Prostate gland (tissue), 2 donors: ENCODE data around the gene MRPL47. TPM values are rescaled to one million over a fixed set of nuclear protein-coding genes. Genes with fewer than 3 reads are reported as not detected.
A peak's percentile ranks its signal among the peaks of the same experiment; 100 is the strongest.

Experiments
- DNase-seq: peaks from one replicate; pipeline ENCODE4 v3.0.0-alpha.2; 2019; ENCODE audit warnings: low spot score
- H3K27ac ChIP-seq, 2 donors: fragments of 200-600 bp; sonication (generic); 2 replicates each; pipeline ENCODE4 v1.5.1; 2017 to 2019
- H3K27me3 ChIP-seq: fragments of 200-600 bp; sonication (generic); replicated peaks from 2 replicates; pipeline ENCODE4 v1.5.1; 2019; ENCODE audit not compliant: insufficient read depth
- H3K36me3 ChIP-seq, 2 donors: fragments of 200-600 bp; sonication (generic); 1 replicate in 1 of 2; 2 replicates in 1 of 2; pipeline versions ENCODE4 v1.5.1 to v1.8.1; 2017 to 2019
- H3K4me1 ChIP-seq: fragments of 200-600 bp; sonication (generic); replicated peaks from 2 replicates; pipeline ENCODE4 v1.5.1; 2019
- H3K4me3 ChIP-seq, 2 donors: fragments of 200-600 bp; sonication (generic); 2 replicates each; pipeline ENCODE4 v1.5.1; 2017 to 2019
- H3K9me3 ChIP-seq: fragments of 200-600 bp; sonication (generic); 2 replicates; pipeline ENCODE4 v1.5.1; 2017
- POLR2A ChIP-seq: fragments of 450-650 bp; IDR thresholded peaks from one replicate; pipeline ENCODE4 v1.6.1; 2016; ENCODE audit warnings: antibody characterized with exemption, mild to moderate bottlenecking
- POLR2AphosphoS5 ChIP-seq: sonication (generic); formaldehyde crosslinking; IDR thresholded peaks from one replicate; pipeline ENCODE4 v1.6.1; 2017; ENCODE audit warnings: antibody characterized with exemption
- WGBS: methylation state at CpG from one replicate; pipeline ENCODE4 v1.1.5; 2018; 5-methylcytosine and 5-hydroxymethylcytosine counted together
- intact Hi-C: fragments of 100-400 bp; cut with DNase I; formaldehyde crosslinking; loops from one replicate; pipeline ENCODE4 v1.14.2; 2022
- total RNA-seq, 2 donors: library from RNA; depleted of rRNA; stranded (reverse); fragments of >200 nt; gene quantifications; one replicate each; pipeline ENCODE4 v1.1.0, GENCODE V29; 2016
- TF ChIP-seq, protein P1 (sequence below), 4 experiments: fragments of 200-600 bp in 2 of 4; fragments of 450-650 bp in 2 of 4; sonication (generic) in 2 of 4; IDR thresholded peaks; 1 replicate in 3 of 4; 2 replicates in 1 of 4; pipeline ENCODE4 v1.5.1; 2016 to 2019; ENCODE audit warnings: antibody characterized with exemption in 4 of 4, mild to moderate bottlenecking in 2 of 4, moderate library complexity in 2 of 4

The MRPL47 gene
- total RNA-seq, 2 donors from 2014 or later: 19.8 to 40.2 TPM

DNA sequence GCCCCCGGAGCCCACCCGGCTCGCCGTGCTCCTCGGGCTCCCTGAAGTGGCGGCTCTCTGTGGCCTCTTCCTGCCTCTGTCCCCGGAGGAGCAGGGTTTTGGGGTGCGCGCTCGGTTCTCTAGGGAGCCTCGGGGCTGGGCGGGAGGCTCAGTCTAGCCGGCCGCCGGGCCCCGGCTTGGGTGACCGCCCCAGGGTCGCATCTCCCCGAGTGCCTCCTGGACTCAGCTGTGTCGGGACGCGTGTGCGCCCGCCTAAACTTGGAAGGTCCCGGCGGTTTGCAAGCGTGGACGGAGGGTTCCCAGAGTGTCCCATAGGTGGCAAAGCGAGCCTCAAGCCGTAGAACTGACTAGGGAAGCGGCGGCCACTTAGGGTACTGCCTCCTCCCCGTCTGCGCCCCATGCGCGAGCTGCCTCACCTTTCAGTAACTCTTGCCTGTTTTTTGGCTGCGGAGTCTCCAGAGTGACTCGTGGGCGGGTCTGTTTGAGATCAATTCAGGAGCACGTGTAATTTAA lies 41.1 kb downstream of the MRPL47 start:
- Histone ChIP-seq H3K9me3 (no peaks in the 10 kb centered on the region), H3K27ac (peak overlapping the region; percentile 82 to 89), H3K27me3 (no peaks in the 10 kb centered on the region), H3K4me1 (no peaks in the 10 kb centered on the region), H3K36me3 (no peaks in the 10 kb centered on the region), H3K4me3 (peak overlapping the region; percentile 71 to 87)
- DNase-seq: peak; percentile 43
- no peak for TF ChIP-seq POLR2A
- TF ChIP-seq, protein P1, sequence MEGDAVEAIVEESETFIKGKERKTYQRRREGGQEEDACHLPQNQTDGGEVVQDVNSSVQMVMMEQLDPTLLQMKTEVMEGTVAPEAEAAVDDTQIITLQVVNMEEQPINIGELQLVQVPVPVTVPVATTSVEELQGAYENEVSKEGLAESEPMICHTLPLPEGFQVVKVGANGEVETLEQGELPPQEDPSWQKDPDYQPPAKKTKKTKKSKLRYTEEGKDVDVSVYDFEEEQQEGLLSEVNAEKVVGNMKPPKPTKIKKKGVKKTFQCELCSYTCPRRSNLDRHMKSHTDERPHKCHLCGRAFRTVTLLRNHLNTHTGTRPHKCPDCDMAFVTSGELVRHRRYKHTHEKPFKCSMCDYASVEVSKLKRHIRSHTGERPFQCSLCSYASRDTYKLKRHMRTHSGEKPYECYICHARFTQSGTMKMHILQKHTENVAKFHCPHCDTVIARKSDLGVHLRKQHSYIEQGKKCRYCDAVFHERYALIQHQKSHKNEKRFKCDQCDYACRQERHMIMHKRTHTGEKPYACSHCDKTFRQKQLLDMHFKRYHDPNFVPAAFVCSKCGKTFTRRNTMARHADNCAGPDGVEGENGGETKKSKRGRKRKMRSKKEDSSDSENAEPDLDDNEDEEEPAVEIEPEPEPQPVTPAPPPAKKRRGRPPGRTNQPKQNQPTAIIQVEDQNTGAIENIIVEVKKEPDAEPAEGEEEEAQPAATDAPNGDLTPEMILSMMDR (IDR thresholded peaks at IDR 0.05): peak in 2 of 4 experiments; percentile 37 to 65
- 1% methylated on average over 29 of the region's 40 CpGs for WGBS
- intact Hi-C loops: loop anchor here (5.0 kb wide), 2 partner anchors 44 to 241 kb away; partner anchors contain the start of gene ZNF639

DNA sequence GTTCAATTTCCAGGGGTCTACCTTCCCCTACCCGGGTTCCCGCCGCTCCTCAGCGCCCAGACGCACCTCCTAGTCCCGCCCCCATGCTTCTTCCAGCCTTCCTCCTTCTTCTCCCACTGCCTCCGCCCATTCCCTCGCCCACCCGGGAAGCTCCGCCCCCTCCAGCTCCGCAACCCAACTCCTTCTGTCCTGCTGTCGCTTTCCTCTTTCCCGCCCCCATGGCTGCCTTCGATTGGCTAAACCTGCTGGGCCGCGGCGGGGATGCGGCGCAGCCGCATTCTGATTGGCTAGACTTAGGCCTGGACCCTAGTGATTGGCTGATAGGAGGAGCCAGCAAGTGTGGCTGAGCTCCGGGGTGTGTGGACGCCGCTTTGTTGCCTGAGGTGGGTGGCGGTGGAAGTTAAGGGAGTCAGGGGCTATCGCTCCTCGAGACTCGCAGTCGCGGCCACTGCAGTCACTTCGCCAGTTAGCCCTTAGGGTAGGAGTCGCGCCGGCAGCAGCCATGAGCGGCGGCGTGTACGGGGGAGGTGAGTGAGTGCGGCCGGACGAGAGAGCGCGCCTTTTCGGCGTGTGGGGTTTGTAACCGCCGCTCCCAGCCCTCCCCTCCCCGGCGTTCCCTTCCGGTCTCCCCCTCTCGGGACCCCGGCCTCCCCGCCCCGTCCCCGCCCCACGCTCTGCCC lies 41.7 kb downstream of the MRPL47 start, which contains the start of gene ACTL6A:
TSS of gene ACTL6A (plus strand) at position 336 of the 680 bp plus-strand sequence. CDS start at position 503, 167 bp downstream.
- TF ChIP-seq POLR2A: peak; percentile 46
- TF ChIP-seq, protein P1 (IDR thresholded peaks at IDR 0.05): no peak
- peak; percentile 94 for TF ChIP-seq POLR2AphosphoS5
- 2% methylated on average over 54 of the region's 55 CpGs for WGBS

DNA sequence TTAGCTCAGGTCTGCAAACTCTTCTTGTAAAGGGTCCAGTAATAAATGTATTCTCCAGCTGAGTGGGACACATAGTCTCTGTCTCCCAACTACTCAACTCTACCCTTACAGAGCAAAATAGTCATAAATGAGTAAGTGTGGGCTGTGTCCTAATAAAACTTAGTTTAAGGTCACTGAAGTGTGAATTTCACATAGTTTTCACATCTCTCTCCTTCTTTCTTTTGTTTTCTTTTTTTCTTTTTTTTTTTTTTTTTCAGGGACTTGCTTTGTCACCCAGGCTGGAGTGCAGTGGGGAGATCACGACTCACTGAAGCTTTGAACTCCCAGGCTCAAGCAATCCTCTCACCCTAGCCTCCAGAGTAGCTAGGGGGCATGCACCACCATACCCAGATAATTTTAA lies 43.6 kb downstream of the MRPL47 start:
- no peaks in the 10 kb centered on the region for H3K9me3 ChIP-seq
- no peaks in the 10 kb centered on the region for H3K27me3 ChIP-seq
- intact Hi-C loops: loop anchor here (5.0 kb wide), 2 partner anchors 47 to 238 kb away; partner anchors contain the start of gene ZNF639
- WGBS: 85% methylated on average over 1 of the region's 1 CpG
- H3K4me3 ChIP-seq: no peak overlapping the region
- no peak for TF ChIP-seq POLR2AphosphoS5
- TF ChIP-seq, protein P1 (IDR thresholded peaks at IDR 0.05): no peak
- no peak for TF ChIP-seq POLR2A
- H3K27ac ChIP-seq: no peak overlapping the region
- no peaks in the 10 kb centered on the region for H3K36me3 ChIP-seq
- H3K4me1 ChIP-seq: no peaks in the 10 kb centered on the region
- no peak for DNase-seq

More for the DNA sequence above, 41.7 kb downstream of the MRPL47 start, which contains the start of gene ACTL6A:
- peak; percentile 100 for DNase-seq
- Histone ChIP-seq H3K9me3 (no peaks in the 10 kb centered on the region), H3K4me1 (no peaks in the 10 kb centered on the region), H3K27ac (peak within 1 kb of the TSS; percentile 82 to 89), H3K27me3 (no peaks in the 10 kb centered on the region), H3K4me3 (peak within 1 kb of the TSS; percentile 71 to 87), H3K36me3 (no peaks in the 10 kb centered on the region)
- intact Hi-C loops: loop anchor here (5.0 kb wide), 2 partner anchors 45 to 240 kb away; partner anchors contain the start of gene ZNF639

DNA sequence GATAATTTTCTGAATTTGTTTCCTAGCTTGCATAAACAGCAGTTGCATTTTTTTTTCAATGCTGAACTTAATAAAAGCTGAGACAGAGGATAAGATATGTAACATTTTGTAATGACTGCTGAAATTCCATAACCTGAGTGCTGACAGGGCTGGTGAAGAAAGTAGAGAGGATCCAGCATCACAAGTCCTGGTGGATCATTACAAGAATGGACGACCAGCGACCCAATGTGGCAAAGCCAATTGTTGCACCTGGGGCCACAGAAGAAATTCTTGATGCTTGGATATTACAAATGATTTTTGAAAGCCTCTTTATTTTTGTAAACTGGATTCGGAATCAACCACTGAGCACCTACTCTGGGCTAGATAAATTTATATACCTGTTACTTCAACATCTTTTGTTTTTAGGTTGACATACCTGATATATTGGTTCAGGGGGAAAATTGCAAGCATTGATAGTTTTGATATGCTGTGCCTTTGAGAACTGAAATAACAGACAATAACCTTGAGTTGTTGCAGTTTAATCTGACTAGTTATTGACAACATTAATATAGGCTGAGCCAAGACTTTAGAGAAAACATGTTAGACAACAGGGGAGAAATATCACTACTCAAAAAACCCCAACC lies 45.6 kb downstream of the MRPL47 start:
- Histone ChIP-seq H3K4me3 (no peak overlapping the region), H3K27me3 (no peaks in the 10 kb centered on the region), H3K4me1 (no peaks in the 10 kb centered on the region), H3K27ac (no peak overlapping the region), H3K36me3 (no peaks in the 10 kb centered on the region), H3K9me3 (no peaks in the 10 kb centered on the region)
- peak; percentile 43 for DNase-seq
- intact Hi-C loops: loop anchor here (5.0 kb wide), 1 partner anchor 137 kb away; no protein-coding TSS in a partner anchor
- 4% methylated on average over 3 of the region's 3 CpGs for WGBS
- TF ChIP-seq, protein P1 (IDR thresholded peaks at IDR 0.05): peak; percentile 19 to 57 (median 38)
- TF ChIP-seq POLR2A: no peak
